Activated B cell treated with CpG ODN at 0.5 μM for 24 hours (primary cell): Measurements from ENCODE around the gene CSN1S1. TPM values are rescaled to one million over a fixed set of nuclear protein-coding genes. Genes with fewer than 3 reads are reported as not detected.

Experiments
- ATAC-seq: fragments of 200-7000 bp; cut with Tn5 transposase; one replicate; pipeline ENCODE4 v1.10.0; 2021; ENCODE audit warnings: low read depth, mild to moderate bottlenecking, moderate library complexity
- CTCF ChIA-PET: fragments of 350-600 bp; sonication (Branson Sonifier 250); formaldehyde crosslinking; loops from one replicate; lab custom pipeline; 2021; ENCODE audit warnings: antibody characterized with exemption; lab: Charles Lee
- POLR2A ChIA-PET: fragments of 350-600 bp; sonication (Branson Sonifier 250); formaldehyde crosslinking; loops from one replicate; lab custom pipeline; 2021; ENCODE audit warnings: antibody characterized with exemption; lab: Charles Lee
- DNase-seq: peaks from one replicate; pipeline ENCODE4 v3.0.0; 2022
- H3K27ac Mint-ChIP-seq: one replicate; pipeline ENCODE4 v1.8.0; 2020; ENCODE audit warnings: mixed read lengths
- H3K27me3 Mint-ChIP-seq: one replicate; pipeline ENCODE4 v1.8.0; 2021; ENCODE audit warnings: mixed read lengths
- H3K36me3 Mint-ChIP-seq: one replicate; pipeline ENCODE4 v1.8.0; 2021; ENCODE audit warnings: low read depth, mixed read lengths
- H3K4me1 Mint-ChIP-seq: one replicate; pipeline ENCODE4 v1.8.0; 2021; ENCODE audit warnings: mixed read lengths
- H3K4me3 Mint-ChIP-seq: one replicate; pipeline ENCODE4 v1.8.0; 2020; ENCODE audit warnings: mild to moderate bottlenecking, mixed read lengths
- H3K9me3 Mint-ChIP-seq: one replicate; pipeline ENCODE4 v1.8.0; 2020; ENCODE audit warnings: mixed read lengths
- CTCF ChIP-seq: fragments of 200-600 bp; IDR thresholded peaks from one replicate; pipeline ENCODE4 v1.8.0; 2022; ENCODE audit warnings: antibody characterized with exemption, mild to moderate bottlenecking
- intact Hi-C: fragments of 100-400 bp; cut with micrococcal nuclease; formaldehyde crosslinking; loops from one replicate; pipeline ENCODE4 v1.15.1; 2024
- total RNA-seq: library from RNA; stranded (reverse); gene quantifications from 2 replicates; pipeline ENCODE4 v1.2.3, GENCODE V29; 2022

The CSN1S1 gene
- total RNA-seq, 1 donor from 2014 or later = not detected

- DNase-seq (no peak), ATAC-seq (no peak)
- no peaks in the 10 kb centered on the region for H3K9me3 Mint-ChIP-seq
- no peak for TF ChIP-seq CTCF
- H3K36me3 Mint-ChIP-seq = no peaks in the 10 kb centered on the region
- ChIA-PET POLR2A (no interaction called here), CTCF (no interaction called here)
- no peaks in the 10 kb centered on the region for H3K4me1 Mint-ChIP-seq
- no peak overlapping the region for H3K4me3 Mint-ChIP-seq
- intact Hi-C loops = loop anchor here (10.0 kb wide), 1 partner anchor 610 kb away; no protein-coding TSS in a partner anchor
- no peak overlapping the region for H3K27ac Mint-ChIP-seq
- no peaks in the 10 kb centered on the region for H3K27me3 Mint-ChIP-seq
Measured at GRCh38 chr4:69894721-69895120, 36.1 kb upstream of the CSN1S1 start.

- H3K36me3 Mint-ChIP-seq = no peaks in the 10 kb centered on the region
- ChIA-PET CTCF (no interaction called here), POLR2A (no interaction called here)
- H3K4me1 Mint-ChIP-seq = no peaks in the 10 kb centered on the region
- no peak overlapping the region for H3K27ac Mint-ChIP-seq
- DNase-seq = no peak
- no peak overlapping the region for H3K4me3 Mint-ChIP-seq
- ATAC-seq = no peak
- no peaks in the 10 kb centered on the region for H3K9me3 Mint-ChIP-seq
- no peaks in the 10 kb centered on the region for H3K27me3 Mint-ChIP-seq
- TF ChIP-seq CTCF = no peak
- intact Hi-C loops = loop anchor here (10.0 kb wide), 1 partner anchor 608 kb away; no protein-coding TSS in a partner anchor
Measured at GRCh38 chr4:69896530-69897116, 34.2 kb upstream of the CSN1S1 start.

GRCh38 chr4:69907151-69907550 is 23.7 kb upstream of the CSN1S1 start:
- no peaks in the 10 kb centered on the region for H3K27me3 Mint-ChIP-seq
- ChIA-PET CTCF (no interaction called here), POLR2A (no interaction called here)
- TF ChIP-seq CTCF = no peak
- no peak for ATAC-seq
- no peak overlapping the region for H3K4me3 Mint-ChIP-seq
- no peaks in the 10 kb centered on the region for H3K9me3 Mint-ChIP-seq
- H3K36me3 Mint-ChIP-seq = no peaks in the 10 kb centered on the region
- H3K4me1 Mint-ChIP-seq = peaks cover 3% of the 10 kb centered on the region
- no peak overlapping the region for H3K27ac Mint-ChIP-seq
- intact Hi-C loops = no loop called here
- no peak for DNase-seq

GRCh38 chr4:69909195-69909594 is 21.7 kb upstream of the CSN1S1 start:
- CTCF ChIA-PET = no interaction called here
- H3K36me3 Mint-ChIP-seq = no peaks in the 10 kb centered on the region
- POLR2A ChIA-PET = no interaction called here

More at GRCh38 chr4:69909195-69909594, 21.7 kb upstream of the CSN1S1 start:
- Mint-ChIP-seq H3K9me3 (no peaks in the 10 kb centered on the region), H3K27ac (no peak overlapping the region), H3K27me3 (no peaks in the 10 kb centered on the region), H3K4me1 (peaks cover 3% of the 10 kb centered on the region), H3K4me3 (no peak overlapping the region)
- ATAC-seq = no peak
- no peak for DNase-seq
- TF ChIP-seq CTCF = no peak
- intact Hi-C loops = no loop called here
